Trophoblast cell (in vitro differentiated cells and primary cell): ENCODE measurements around the gene DTNBP1.

Experiments
- DNase-seq, 2 donors: peaks; one replicate each; pipeline ENCODE4 v3.0.0-alpha.2; 2016
- H2AFZ ChIP-seq: 2 replicates; pipeline ENCODE4 v1.6.1; 2013; ENCODE audit warnings: low read length, moderate library complexity, mild to moderate bottlenecking; ENCODE audit not compliant: insufficient read depth, poor library complexity
- H2AK5ac ChIP-seq: 2 replicates; pipeline ENCODE4 v1.6.1; 2013; ENCODE audit warnings: mild to moderate bottlenecking, low read length
- H2BK120ac ChIP-seq: 2 replicates; pipeline ENCODE4 v1.6.1; 2013; ENCODE audit warnings: low read length, mild to moderate bottlenecking, moderate library complexity; ENCODE audit not compliant: insufficient read depth, poor library complexity
- H2BK12ac ChIP-seq: 2 replicates; pipeline ENCODE4 v1.6.1; 2013; ENCODE audit warnings: mild to moderate bottlenecking, low read length, moderate library complexity
- H2BK5ac ChIP-seq: 2 replicates; pipeline ENCODE4 v1.6.1; 2013; ENCODE audit warnings: low read length, low read depth, moderate library complexity, mild to moderate bottlenecking; ENCODE audit not compliant: poor library complexity
- H3K14ac ChIP-seq: 2 replicates; pipeline ENCODE4 v1.6.1; 2013; ENCODE audit warnings: mild to moderate bottlenecking, low read length
- H3K18ac ChIP-seq: 2 replicates; pipeline ENCODE4 v1.6.1; 2013; ENCODE audit warnings: mild to moderate bottlenecking, low read length
- H3K23ac ChIP-seq: 2 replicates; pipeline ENCODE4 v1.6.1; 2013; ENCODE audit warnings: low read length
- H3K27ac ChIP-seq: 2 replicates; pipeline ENCODE4 v1.5.1; 2013; ENCODE audit warnings: low read depth, mild to moderate bottlenecking, inconsistent platforms, low read length, moderate library complexity
- H3K27me3 ChIP-seq: 2 replicates; pipeline ENCODE4 v1.6.1; 2013; ENCODE audit warnings: inconsistent platforms, mild to moderate bottlenecking, low read length, moderate library complexity; ENCODE audit not compliant: insufficient read depth
- H3K36me3 ChIP-seq, 2 experiments: 1 replicate in 1 of 2; 2 replicates in 1 of 2; pipeline ENCODE4 v1.6.1; 2013; ENCODE audit warnings: low read length in 2 of 2, mild to moderate bottlenecking in 2 of 2, moderate library complexity in 1 of 2; ENCODE audit not compliant: insufficient read depth in 2 of 2, control insufficient read depth in 1 of 2
- H3K4ac ChIP-seq: 2 replicates; pipeline ENCODE4 v1.6.1; 2013; ENCODE audit warnings: low read depth, mild to moderate bottlenecking, low read length, moderate library complexity
- H3K4me1 ChIP-seq, 2 experiments: 1 replicate in 1 of 2; 2 replicates in 1 of 2; pipeline ENCODE4 v1.6.1; 2013; ENCODE audit warnings: low read length in 2 of 2, mild to moderate bottlenecking in 2 of 2, moderate library complexity in 1 of 2; ENCODE audit not compliant: insufficient read depth in 2 of 2, control insufficient read depth in 1 of 2
- H3K4me2 ChIP-seq: 2 replicates; pipeline ENCODE4 v1.6.1; 2013; ENCODE audit warnings: inconsistent platforms, mild to moderate bottlenecking, low read length, moderate library complexity
- H3K4me3 ChIP-seq: 2 replicates; pipeline ENCODE4 v1.5.1; 2013; ENCODE audit warnings: mild to moderate bottlenecking, low read depth, low read length, inconsistent platforms
- H3K79me1 ChIP-seq: one replicate; pipeline ENCODE4 v1.6.1; 2013; ENCODE audit warnings: low read length
- H3K79me2 ChIP-seq: 2 replicates; pipeline ENCODE4 v1.6.1; 2013; ENCODE audit warnings: low read length, mild to moderate bottlenecking; ENCODE audit not compliant: control insufficient read depth, insufficient read depth, poor library complexity
- H3K9ac ChIP-seq: 2 replicates; pipeline ENCODE4 v1.6.1; 2013; ENCODE audit warnings: mild to moderate bottlenecking, low read length
- H3K9me3 ChIP-seq: 2 replicates; pipeline ENCODE4 v1.6.1; 2013; ENCODE audit warnings: low read depth, mild to moderate bottlenecking, control low read depth, inconsistent platforms, low read length; ENCODE audit not compliant: insufficient read depth
- H4K12ac ChIP-seq: 2 replicates; pipeline ENCODE4 v1.6.1; 2013; ENCODE audit warnings: low read depth, mild to moderate bottlenecking, low read length, moderate library complexity
- H4K8ac ChIP-seq: 2 replicates; pipeline ENCODE4 v1.6.1; 2013; ENCODE audit warnings: low read depth, mild to moderate bottlenecking, low read length, moderate library complexity
- H4K91ac ChIP-seq: one replicate; pipeline ENCODE4 v1.6.1; 2013; ENCODE audit warnings: low read depth, mild to moderate bottlenecking, low read length, moderate library complexity
- WGBS: extraction: QIAGEN DNeasy Blood & Tissue Kit; methylation state at CpG from one replicate; pipeline ENCODE4 v1.1.7; 2013; ENCODE audit warnings: missing lambda C conversion rate; ENCODE audit not compliant: insufficient read length, insufficient coverage; ENCODE audit errors: extremely low coverage; 5-methylcytosine and 5-hydroxymethylcytosine counted together

Gene DTNBP1

GRCh38 chr6:15616261-15616660, 46.6 kb downstream of the DTNBP1 start:
- no peak overlapping the region for H2AFZ ChIP-seq
- no peak overlapping the region for H2BK12ac ChIP-seq
- H3K27me3 ChIP-seq, result no peaks in the 10 kb centered on the region
- no peaks in the 10 kb centered on the region for H3K79me1 ChIP-seq
- no peak overlapping the region for H2AK5ac ChIP-seq
- H4K8ac ChIP-seq, result no peak overlapping the region
- H3K4ac ChIP-seq, result no peak overlapping the region
- no peak overlapping the region for H2BK5ac ChIP-seq
- H3K23ac ChIP-seq, result no peak overlapping the region
- H4K91ac ChIP-seq, result no peak overlapping the region
- no peak overlapping the region for H3K14ac ChIP-seq
- no peaks in the 10 kb centered on the region for H3K36me3 ChIP-seq
- WGBS, result no CpG with 5 or more reads among the region's 5 CpGs
- H3K9me3 ChIP-seq, result no peaks in the 10 kb centered on the region
- no peaks in the 10 kb centered on the region for H3K79me2 ChIP-seq
- H3K27ac ChIP-seq, result no peak overlapping the region
- H3K9ac ChIP-seq, result no peak overlapping the region
- H3K4me1 ChIP-seq, result no peaks in the 10 kb centered on the region
- no peak overlapping the region for H3K4me3 ChIP-seq
- H2BK120ac ChIP-seq, result no peak overlapping the region
- no peak overlapping the region for H4K12ac ChIP-seq
- no peak for DNase-seq
- no peak overlapping the region for H3K4me2 ChIP-seq
- H3K18ac ChIP-seq, result no peak overlapping the region

- Histone ChIP-seq H3K27me3 (no peaks in the 10 kb centered on the region), H3K27ac (no peak overlapping the region), H2AFZ (no peak overlapping the region), H3K79me2 (no peaks in the 10 kb centered on the region), H3K36me3 (no peaks in the 10 kb centered on the region), H4K12ac (no peak overlapping the region), H3K14ac (no peak overlapping the region), H4K91ac (no peak overlapping the region), H3K23ac (no peak overlapping the region), H3K4ac (no peak overlapping the region), H3K4me3 (no peak overlapping the region), H2BK120ac (no peak overlapping the region), H4K8ac (no peak overlapping the region), H3K18ac (no peak overlapping the region), H3K9ac (no peak overlapping the region), H3K79me1 (no peaks in the 10 kb centered on the region), H2BK12ac (no peak overlapping the region), H3K4me2 (no peak overlapping the region), H2AK5ac (no peak overlapping the region), H3K9me3 (no peaks in the 10 kb centered on the region), H3K4me1 (no peaks in the 10 kb centered on the region), H2BK5ac (no peak overlapping the region)
- no peak for DNase-seq
- no CpG with 5 or more reads among the region's 2 CpGs for WGBS
These were observed 47.0 kb downstream of the DTNBP1 start for GRCh38 chr6:15615802-15616201.

- H3K9me3 ChIP-seq, result no peaks in the 10 kb centered on the region
- H3K9ac ChIP-seq, result no peak overlapping the region
- no peaks in the 10 kb centered on the region for H3K79me2 ChIP-seq
- H3K79me1 ChIP-seq, result no peaks in the 10 kb centered on the region
- no peak overlapping the region for H3K27ac ChIP-seq
- no peak overlapping the region for H3K18ac ChIP-seq
- no peak overlapping the region for H3K14ac ChIP-seq
- no peak overlapping the region for H2BK120ac ChIP-seq
- no peak overlapping the region for H3K4ac ChIP-seq
- no peak for DNase-seq
- no peaks in the 10 kb centered on the region for H3K27me3 ChIP-seq
- H3K23ac ChIP-seq, result no peak overlapping the region
- H2BK12ac ChIP-seq, result no peak overlapping the region
- H4K8ac ChIP-seq, result no peak overlapping the region
- peaks cover 2 to 5% of the 10 kb centered on the region in 2 experiments for H3K36me3 ChIP-seq
- H2AK5ac ChIP-seq, result no peak overlapping the region
- no peaks in the 10 kb centered on the region for H3K4me1 ChIP-seq
- no peak overlapping the region for H2BK5ac ChIP-seq
- H4K12ac ChIP-seq, result no peak overlapping the region
- H4K91ac ChIP-seq, result no peak overlapping the region
- H2AFZ ChIP-seq, result no peak overlapping the region
- H3K4me2 ChIP-seq, result no peak overlapping the region
- H3K4me3 ChIP-seq, result no peak overlapping the region
- WGBS, result no CpG with 5 or more reads among the region's 4 CpGs
These were observed 48.6 kb downstream of the DTNBP1 start for GRCh38 chr6:15614277-15614676.

GRCh38 chr6:15608396-15608795, 54.4 kb downstream of the DTNBP1 start:
- no peaks in the 10 kb centered on the region for H3K79me2 ChIP-seq
- H2BK12ac ChIP-seq, result no peak overlapping the region
- no peak overlapping the region for H2AK5ac ChIP-seq
- no peak overlapping the region for H3K4me3 ChIP-seq
- no peaks in the 10 kb centered on the region for H3K27me3 ChIP-seq
- H3K36me3 ChIP-seq, result peaks cover 2 to 6% of the 10 kb centered on the region in 2 experiments
- peak; percentile 19 to 68 for DNase-seq
- H3K9ac ChIP-seq, result peak overlapping the region; percentile 53
- H2BK5ac ChIP-seq, result no peak overlapping the region
- no peak overlapping the region for H2AFZ ChIP-seq
- H2BK120ac ChIP-seq, result no peak overlapping the region
- no peak overlapping the region for H3K4me2 ChIP-seq
- no peak overlapping the region for H3K18ac ChIP-seq
- H3K27ac ChIP-seq, result no peak overlapping the region
- no peak overlapping the region for H4K91ac ChIP-seq
- H4K12ac ChIP-seq, result no peak overlapping the region
- no peaks in the 10 kb centered on the region for H3K9me3 ChIP-seq
- H4K8ac ChIP-seq, result no peak overlapping the region
- H3K4me1 ChIP-seq, result peaks cover 0 to 3% of the 10 kb centered on the region in 2 experiments
- WGBS, result no CpG with 5 or more reads among the region's 3 CpGs
- H3K79me1 ChIP-seq, result no peaks in the 10 kb centered on the region
- H3K23ac ChIP-seq, result no peak overlapping the region
- H3K14ac ChIP-seq, result no peak overlapping the region
- no peak overlapping the region for H3K4ac ChIP-seq
